Naive thymus-derived CD8-positive, alpha-beta T cell (primary cell): Measurements from ENCODE around the gene NOXA1. TPM values are rescaled to one million over a fixed set of nuclear protein-coding genes. Genes with fewer than 3 reads are reported as not detected.
"Not testable (repeated sequence)": the region's sequence is repeated elsewhere in the genome, so short reads cannot be mapped to it uniquely, and the experiment has no call there.

Experiments used
- ATAC-seq, 2 donors: fragments of 150-1000 bp; cut with Tn5 transposase in 1 of 2; sonication (Bioruptor Pico), chemical (Tn5 transposase) in 1 of 2; 1 replicate in 1 of 2; 2 replicates in 1 of 2; pipeline ENCODE4 v1.10.0; 2021; ENCODE audit warnings: mild to moderate bottlenecking in 2 of 2, moderate library complexity in 2 of 2
- POLR2A ChIA-PET: fragments of 350-600 bp; sonication (Branson Sonifier 250); formaldehyde crosslinking; loops from one replicate; lab custom pipeline; 2021; ENCODE audit warnings: antibody characterized with exemption; lab: Charles Lee
- DNase-seq, 10 donors: peaks; one replicate each; pipeline versions ENCODE4 v3.0.0 to v3.0.0-alpha.2; 2020 to 2022
- H3K27ac Mint-ChIP-seq, 10 donors: one replicate each; pipeline ENCODE4 v1.8.0; 2020 to 2022; ENCODE audit warnings: mild to moderate bottlenecking in 10 of 10, mixed read lengths in 10 of 10, moderate library complexity in 4 of 10, inconsistent platforms in 1 of 10
- H3K27me3 Mint-ChIP-seq, 5 donors: one replicate each; pipeline ENCODE4 v1.8.0; 2021 to 2022; ENCODE audit warnings: mixed read lengths in 5 of 5
- H3K36me3 Mint-ChIP-seq, 3 donors: one replicate each; pipeline ENCODE4 v1.8.0; 2020 to 2022; ENCODE audit warnings: mixed read lengths in 3 of 3, mild to moderate bottlenecking in 2 of 3, inconsistent platforms in 1 of 3
- H3K4me1 Mint-ChIP-seq, 4 donors: one replicate each; pipeline ENCODE4 v1.8.0; 2021 to 2022; ENCODE audit warnings: mixed read lengths in 4 of 4
- H3K4me3 Mint-ChIP-seq, 10 donors: one replicate each; pipeline ENCODE4 v1.8.0; 2020 to 2022; ENCODE audit warnings: mild to moderate bottlenecking in 10 of 10, mixed read lengths in 10 of 10, moderate library complexity in 6 of 10, inconsistent platforms in 1 of 10
- H3K9me3 Mint-ChIP-seq, 9 donors: one replicate each; pipeline ENCODE4 v1.8.0; 2020 to 2022; ENCODE audit warnings: mixed read lengths in 9 of 9, mild to moderate bottlenecking in 3 of 9, inconsistent platforms in 1 of 9, moderate library complexity in 1 of 9
- polyA plus RNA-seq, 3 donors: library from polyadenylated mRNA; unstranded; fragments of 300-500 nt; fragmentation: Illumina TruSeq; gene quantifications; one replicate each; pipeline ENCODE4 v1.2.3, GENCODE V29; 2021
- total RNA-seq, 8 experiments: library from RNA in 2 of 8; stranded (reverse) in 2 of 8; gene quantifications; one replicate each; pipeline ENCODE4 v1.2.3 and lab custom pipeline; 2021 to 2026

NOXA1 gene, protein sequence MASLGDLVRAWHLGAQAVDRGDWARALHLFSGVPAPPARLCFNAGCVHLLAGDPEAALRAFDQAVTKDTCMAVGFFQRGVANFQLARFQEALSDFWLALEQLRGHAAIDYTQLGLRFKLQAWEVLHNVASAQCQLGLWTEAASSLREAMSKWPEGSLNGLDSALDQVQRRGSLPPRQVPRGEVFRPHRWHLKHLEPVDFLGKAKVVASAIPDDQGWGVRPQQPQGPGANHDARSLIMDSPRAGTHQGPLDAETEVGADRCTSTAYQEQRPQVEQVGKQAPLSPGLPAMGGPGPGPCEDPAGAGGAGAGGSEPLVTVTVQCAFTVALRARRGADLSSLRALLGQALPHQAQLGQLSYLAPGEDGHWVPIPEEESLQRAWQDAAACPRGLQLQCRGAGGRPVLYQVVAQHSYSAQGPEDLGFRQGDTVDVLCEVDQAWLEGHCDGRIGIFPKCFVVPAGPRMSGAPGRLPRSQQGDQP
- total RNA-seq: 1 to 10 TPM; 4.1 to 4.5 TPM
- polyA plus RNA-seq: 1 to 10 TPM in 2 of 3 donors, under 1 TPM in 1; 0.75 to 1.1 (median 1.1) TPM
- total RNA-seq (lab: John Stamatoyannopoulos, UW): 1.4 to 8.4 (median 5.3) reads per million in 6 experiments

DNA sequence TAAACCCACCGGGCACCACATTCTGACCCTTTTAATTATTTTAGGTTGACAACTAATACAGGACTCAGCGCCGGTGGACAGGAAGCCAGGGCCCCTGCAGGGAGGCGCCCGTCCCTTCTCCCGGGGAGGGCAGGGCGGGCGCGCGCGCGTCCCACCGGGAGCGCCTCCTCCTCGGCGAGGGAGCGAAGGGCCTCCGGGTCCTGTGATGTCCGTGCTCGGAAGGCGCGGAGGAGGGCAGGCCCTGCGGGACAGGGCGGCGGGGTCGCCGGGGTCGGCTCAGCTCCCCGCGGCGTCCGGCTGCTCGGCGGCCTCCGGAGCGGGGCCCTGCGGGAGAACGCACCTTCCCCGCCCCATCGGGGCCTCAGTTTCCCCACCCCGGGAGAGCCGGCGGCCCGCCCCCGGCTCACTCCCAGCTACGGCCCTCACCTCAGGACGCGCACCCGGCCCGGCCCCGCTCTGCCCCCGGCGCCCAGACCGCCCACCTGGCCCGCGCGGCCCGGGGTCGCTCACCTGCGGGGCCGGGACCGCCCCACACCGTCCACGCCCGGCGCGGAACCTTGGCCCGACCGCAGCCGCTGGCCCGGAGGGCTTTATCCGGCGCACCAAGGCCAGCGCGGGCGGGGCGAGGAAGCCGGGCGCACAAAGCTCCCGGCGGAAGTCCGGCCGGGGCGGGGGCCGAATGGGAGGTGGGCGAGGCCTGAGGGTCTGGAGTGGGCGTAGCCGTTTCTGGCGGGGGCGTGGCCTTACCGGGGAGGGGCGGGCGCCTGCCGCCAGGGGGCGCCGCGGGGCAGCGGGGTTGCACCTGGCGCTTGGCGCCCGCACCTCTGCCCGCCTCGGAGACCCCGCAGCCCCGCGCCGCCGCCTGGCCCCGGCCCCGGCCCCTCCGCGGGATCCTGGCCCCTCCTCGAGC, at the start of gene NOXA1, which contains the start of gene EXD3:
Gene NOXA1, plus strand, starts transcription at position 790 of the 910 bp plus-strand sequence. CDS start 137 bp downstream, outside the sequence.
Gene EXD3, minus strand, starts transcription at position 559 of the 910 bp plus-strand sequence. CDS start 27,805 bp downstream, outside the sequence.
- DNase-seq (peak; percentile 85 to 98 (median 93)), ATAC-seq (peak; percentile 83 to 89)
- Mint-ChIP-seq H3K4me3 (peak within 1 kb of the TSS; percentile 70 to 91 (median 82)), H3K4me1 (peaks cover 0 to 20% (median 11%) of the 10 kb centered on the region in 4 donors), H3K27ac (peak within 1 kb of the TSS; percentile 48 to 87 (median 76)), H3K27me3 (no peaks in the 10 kb centered on the region), H3K9me3 (no peaks in the 10 kb centered on the region), H3K36me3 (no peaks in the 10 kb centered on the region)
- POLR2A ChIA-PET: interaction anchor here (0.6 to 2.5 kb wide), 19 partner anchors 10 to 186 kb away, joined by 3 to 26 read pairs (median 4); partner anchors contain the start of genes MRPL41, NELFB, NRARP and NSMF

DNA sequence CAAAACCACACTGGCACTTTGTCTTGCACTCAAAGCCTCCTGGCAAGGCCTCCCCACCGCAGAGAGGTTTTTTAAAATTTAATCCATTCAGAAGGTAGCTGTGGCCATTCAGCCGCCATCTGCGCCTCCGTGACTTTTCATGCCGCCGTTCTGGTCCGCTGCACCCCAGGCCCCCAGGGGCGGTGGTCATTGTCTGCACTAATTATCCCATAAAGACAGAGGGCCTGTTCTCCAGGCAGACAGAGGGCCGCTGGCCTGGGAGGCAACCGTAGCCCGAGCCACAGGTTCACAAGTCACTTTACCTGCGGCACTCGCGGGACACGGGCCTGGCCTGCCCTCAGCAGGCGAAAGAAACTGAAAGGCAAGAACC, 49.6 kb upstream of the NOXA1 start:
- DNase-seq: peak in 1 of 10 donors; percentile 48
- no peak overlapping the region for H3K27ac Mint-ChIP-seq
- ATAC-seq: no peak
- POLR2A ChIA-PET: no interaction called here
- H3K4me3 Mint-ChIP-seq: no peak overlapping the region
- no peaks in the 10 kb centered on the region for H3K27me3 Mint-ChIP-seq
- no peaks in the 10 kb centered on the region for H3K9me3 Mint-ChIP-seq
- peaks cover 0 to 3% (median 3%) of the 10 kb centered on the region in 3 donors for H3K36me3 Mint-ChIP-seq
- peaks cover 0 to 2% (median 0%) of the 10 kb centered on the region in 4 donors for H3K4me1 Mint-ChIP-seq

DNA sequence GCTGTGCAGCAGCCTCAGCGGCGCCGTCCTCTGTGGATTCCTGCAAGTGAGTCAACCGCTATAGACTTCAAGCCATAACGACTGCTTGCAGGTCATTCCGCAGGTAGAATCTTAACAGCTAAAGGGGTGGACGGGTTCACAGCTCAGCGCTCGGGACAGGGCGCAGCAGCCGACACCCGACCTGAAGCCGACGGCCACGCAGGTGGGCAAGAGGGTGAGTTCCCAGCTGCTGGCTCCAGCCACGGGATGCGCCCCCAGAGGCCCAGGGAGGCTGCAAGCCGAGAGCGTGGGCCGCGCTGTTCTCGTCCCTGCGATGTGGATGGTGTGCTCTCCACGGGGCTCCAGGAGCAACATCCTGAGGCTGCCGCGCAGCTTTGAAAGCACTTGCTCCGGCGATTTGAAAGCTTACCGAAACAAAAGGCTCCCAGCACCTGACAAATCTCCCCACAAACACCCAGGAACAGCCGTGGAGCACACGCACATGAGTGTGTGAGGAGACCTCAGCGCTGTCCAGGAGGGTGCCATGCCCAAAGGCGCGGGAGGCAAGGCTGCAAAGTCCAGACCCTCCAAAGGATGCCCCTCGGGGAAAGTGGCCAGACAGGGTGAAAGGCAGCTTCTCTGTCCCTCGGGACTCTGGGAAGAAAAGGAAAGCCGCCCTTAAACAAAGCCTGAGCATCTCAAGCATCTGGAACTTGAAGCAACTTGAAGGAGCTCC, 48.9 kb upstream of the NOXA1 start:
- Mint-ChIP-seq H3K9me3 (no peaks in the 10 kb centered on the region), H3K27me3 (no peaks in the 10 kb centered on the region), H3K4me3 (no peak overlapping the region), H3K27ac (no peak overlapping the region), H3K36me3 (peaks cover 0 to 4% (median 3%) of the 10 kb centered on the region in 3 donors), H3K4me1 (peaks cover 0 to 3% (median 0%) of the 10 kb centered on the region in 4 donors)
- POLR2A ChIA-PET: interaction anchor here (0.6 kb wide), 1 partner anchor 247 kb away, joined by 4 read pairs; no protein-coding TSS in a partner anchor
- DNase-seq (peak in 1 of 10 donors; percentile 34), ATAC-seq (no peak)

DNA sequence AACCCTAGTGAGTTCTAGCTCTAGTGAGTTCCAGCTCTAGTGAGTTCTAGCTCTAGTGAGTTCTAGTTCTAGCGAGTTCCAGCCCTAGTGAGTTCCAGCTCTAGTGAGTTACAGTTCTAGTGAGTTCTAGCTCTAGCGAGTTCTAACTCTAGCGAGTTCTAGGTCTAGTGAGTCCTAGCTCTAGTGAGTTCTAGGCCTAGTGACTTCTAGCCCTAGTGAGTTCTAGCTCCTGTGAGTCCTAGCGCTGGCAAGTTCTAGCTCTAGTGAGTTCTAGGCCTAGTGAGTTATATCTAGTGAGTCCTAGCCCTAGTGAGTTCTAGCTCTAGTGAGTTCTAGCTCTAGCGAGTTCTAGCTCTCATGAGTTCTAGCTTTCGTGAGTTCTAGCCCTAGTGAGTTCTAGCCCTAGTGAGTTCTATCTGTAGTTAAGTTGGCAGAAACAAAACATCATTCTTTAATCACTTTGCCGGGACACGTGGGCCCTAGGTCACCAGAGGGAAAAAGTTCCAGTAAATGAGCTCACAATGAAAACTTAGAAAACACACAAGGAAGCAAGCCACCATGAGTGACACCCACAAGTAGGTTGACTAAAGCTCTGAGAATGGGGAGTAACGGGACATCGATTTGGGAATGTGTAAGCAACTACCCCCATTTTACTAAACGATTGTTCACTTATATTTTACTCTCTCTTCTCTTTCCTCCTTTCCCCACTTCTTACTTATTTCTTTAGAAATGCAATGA, 47.7 kb upstream of the NOXA1 start:
- H3K4me1 Mint-ChIP-seq: peaks cover 0 to 3% (median 0%) of the 10 kb centered on the region in 4 donors
- no peak overlapping the region for H3K27ac Mint-ChIP-seq
- peaks cover 0 to 4% (median 0%) of the 10 kb centered on the region in 3 donors for H3K36me3 Mint-ChIP-seq
- ATAC-seq (no peak), DNase-seq (peak in 1 of 10 donors; percentile 16)
- no peak overlapping the region for H3K4me3 Mint-ChIP-seq
- POLR2A ChIA-PET: no interaction called here
- no peaks in the 10 kb centered on the region for H3K27me3 Mint-ChIP-seq
- no peaks in the 10 kb centered on the region for H3K9me3 Mint-ChIP-seq

DNA sequence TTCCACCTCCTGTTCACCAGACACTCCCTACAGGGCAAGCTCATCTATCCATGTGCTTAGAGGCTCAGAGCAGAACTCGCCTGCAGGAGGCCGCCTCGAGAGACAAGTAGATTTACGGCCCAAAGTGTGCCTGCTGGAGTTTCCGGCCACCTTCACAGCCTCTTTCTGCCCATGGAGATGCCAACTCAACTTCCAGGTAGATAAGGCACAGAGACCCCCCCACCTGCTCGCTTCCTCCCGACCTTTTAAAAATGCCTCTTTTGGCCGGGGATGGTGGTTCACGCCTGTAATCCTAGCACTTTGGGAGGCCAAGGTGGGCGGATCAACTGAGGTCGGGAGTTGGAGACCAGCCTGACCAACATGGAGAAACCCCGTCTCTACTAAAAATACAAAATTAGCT, 46.8 kb upstream of the NOXA1 start:
- Mint-ChIP-seq H3K9me3 (no peaks in the 10 kb centered on the region), H3K36me3 (peaks cover 0 to 4% (median 0%) of the 10 kb centered on the region in 3 donors), H3K4me1 (peaks cover 0 to 3% (median 0%) of the 10 kb centered on the region in 4 donors), H3K27ac (no peak overlapping the region), H3K4me3 (no peak overlapping the region), H3K27me3 (no peaks in the 10 kb centered on the region)
- DNase-seq (peak in 1 of 10 donors; percentile 41), ATAC-seq (no peak)
- POLR2A ChIA-PET: no interaction called here

DNA sequence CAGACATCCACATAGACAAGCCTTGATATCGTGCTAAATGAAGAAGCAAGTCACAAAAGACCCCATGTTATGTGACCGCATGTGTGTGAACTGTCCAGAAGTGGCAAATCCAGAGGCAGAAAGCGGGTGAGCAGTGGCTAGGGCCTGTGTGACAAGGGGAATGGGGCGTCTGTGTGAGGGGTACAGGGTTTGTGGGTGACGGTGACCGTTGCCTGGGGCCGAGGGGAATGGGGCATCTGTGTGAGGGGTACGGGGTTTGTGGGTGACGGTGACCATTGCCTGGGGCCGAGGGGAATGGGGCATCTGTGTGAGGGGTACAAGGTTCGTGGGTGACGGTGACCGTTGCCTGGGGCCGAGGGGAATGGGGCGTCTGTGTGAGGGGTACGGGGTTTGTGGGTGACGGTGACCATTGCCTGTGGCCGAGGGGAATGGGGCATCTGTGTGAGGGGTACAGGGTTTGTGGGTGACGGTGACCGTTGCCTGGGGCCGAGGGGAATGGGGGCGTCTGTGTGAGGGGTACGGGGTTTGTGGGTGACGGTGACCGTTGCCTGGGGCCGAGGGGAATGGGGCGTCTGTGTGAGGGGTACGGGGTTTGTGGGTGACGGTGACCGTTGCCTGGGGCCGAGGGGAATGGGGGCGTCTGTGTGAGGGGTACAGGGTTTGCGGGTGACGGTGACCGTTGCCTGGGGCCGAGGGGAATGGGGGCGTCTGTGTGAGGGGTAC, 44.3 kb upstream of the NOXA1 start:
- H3K27me3 Mint-ChIP-seq, H3K36me3 Mint-ChIP-seq, POLR2A ChIA-PET, ATAC-seq, H3K9me3 Mint-ChIP-seq, H3K4me3 Mint-ChIP-seq, H3K4me1 Mint-ChIP-seq: not testable (repeated sequence)
- peak overlapping the region in 2 of 10 donors; percentile 5 to 49 for H3K27ac Mint-ChIP-seq
- peak in 1 of 10 donors; percentile 38 for DNase-seq

DNA sequence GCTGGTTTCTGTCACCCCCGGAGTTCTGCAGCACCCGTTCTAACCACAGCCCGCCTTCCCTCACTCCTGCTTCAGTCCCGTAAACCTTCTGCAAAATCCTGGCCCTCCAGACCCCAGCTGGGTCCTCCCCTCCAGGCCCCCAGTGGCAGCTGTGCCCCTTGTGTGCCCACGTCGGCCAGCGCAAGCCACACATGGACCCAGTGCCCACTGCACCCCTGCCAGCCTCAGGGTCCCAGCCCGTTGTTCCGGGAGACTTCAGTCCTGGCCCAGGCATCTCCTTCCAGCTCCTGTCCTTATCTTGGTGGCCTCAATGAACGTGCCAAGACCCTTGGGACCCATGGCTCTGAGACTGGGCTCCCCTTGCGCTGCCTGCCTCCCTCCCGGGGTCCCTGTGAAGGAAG, 43.4 kb upstream of the NOXA1 start:
- ATAC-seq (no peak), DNase-seq (peak in 1 of 10 donors; percentile 45)
- Mint-ChIP-seq H3K27me3 (no peaks in the 10 kb centered on the region), H3K36me3 (peaks cover 0 to 2% (median 0%) of the 10 kb centered on the region in 3 donors), H3K9me3 (no peaks in the 10 kb centered on the region), H3K27ac (no peak overlapping the region), H3K4me3 (no peak overlapping the region), H3K4me1 (peaks cover 0 to 3% (median under 1%) of the 10 kb centered on the region in 4 donors)
- POLR2A ChIA-PET: no interaction called here

DNA sequence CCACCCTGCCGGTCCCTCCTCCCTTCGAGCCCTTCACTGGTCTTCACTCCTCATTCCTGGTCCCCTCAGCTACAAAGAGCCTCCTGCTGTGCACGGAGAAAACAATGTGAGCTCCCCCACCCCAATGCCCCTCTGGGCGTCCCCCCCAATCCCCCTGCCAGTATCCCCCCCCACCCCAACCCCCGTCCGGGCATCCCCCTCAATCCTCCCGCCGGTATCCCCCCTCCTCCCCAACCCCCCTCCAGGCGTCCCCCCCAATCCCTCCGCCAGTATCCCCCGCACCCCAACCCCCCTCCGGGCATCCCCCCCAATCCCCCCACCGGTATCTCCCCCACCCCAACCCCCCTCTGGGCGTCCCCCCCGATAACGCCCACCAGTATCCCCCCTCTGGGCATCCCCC, 43.0 kb upstream of the NOXA1 start:
- peaks cover 0 to 2% (median 0%) of the 10 kb centered on the region in 3 donors for H3K36me3 Mint-ChIP-seq

DNA sequence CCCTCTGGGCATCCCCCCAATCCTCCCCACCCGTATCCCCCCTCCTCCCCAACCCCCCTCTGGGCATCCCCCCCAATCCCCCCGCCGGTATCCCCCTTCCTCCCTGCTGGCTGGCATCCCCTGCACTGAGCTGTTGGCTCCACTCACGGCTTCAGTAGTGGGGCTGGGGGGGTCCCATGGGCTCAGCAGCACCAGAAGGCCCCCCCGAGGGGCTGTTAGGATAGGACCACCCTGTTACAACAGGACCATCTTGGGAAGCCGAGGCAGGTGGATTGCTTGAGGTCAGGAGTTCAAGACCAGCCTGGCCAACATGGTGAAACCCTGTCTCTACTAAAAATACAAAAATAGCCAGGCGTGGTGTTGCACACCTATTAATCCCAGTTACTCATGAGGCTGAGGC, 42.6 kb upstream of the NOXA1 start:
- Mint-ChIP-seq H3K27me3 (no peaks in the 10 kb centered on the region), H3K4me3 (no peak overlapping the region), H3K9me3 (no peaks in the 10 kb centered on the region), H3K36me3 (peaks cover 0 to 2% (median 0%) of the 10 kb centered on the region in 3 donors), H3K27ac (no peak overlapping the region), H3K4me1 (peaks cover 0 to 3% (median under 1%) of the 10 kb centered on the region in 4 donors)
- ATAC-seq: no peak
- peak in 1 of 10 donors; percentile 47 for DNase-seq
- POLR2A ChIA-PET: no interaction called here

More for the DNA sequence above, 43.0 kb upstream of the NOXA1 start:
- Mint-ChIP-seq H3K9me3 (no peaks in the 10 kb centered on the region), H3K4me3 (no peak overlapping the region), H3K4me1 (peaks cover 0 to 3% (median under 1%) of the 10 kb centered on the region in 4 donors), H3K27ac (peak overlapping the region in 1 of 10 donors; percentile 70), H3K27me3 (no peaks in the 10 kb centered on the region)
- POLR2A ChIA-PET: no interaction called here
- DNase-seq (no peak), ATAC-seq (no peak)

DNA sequence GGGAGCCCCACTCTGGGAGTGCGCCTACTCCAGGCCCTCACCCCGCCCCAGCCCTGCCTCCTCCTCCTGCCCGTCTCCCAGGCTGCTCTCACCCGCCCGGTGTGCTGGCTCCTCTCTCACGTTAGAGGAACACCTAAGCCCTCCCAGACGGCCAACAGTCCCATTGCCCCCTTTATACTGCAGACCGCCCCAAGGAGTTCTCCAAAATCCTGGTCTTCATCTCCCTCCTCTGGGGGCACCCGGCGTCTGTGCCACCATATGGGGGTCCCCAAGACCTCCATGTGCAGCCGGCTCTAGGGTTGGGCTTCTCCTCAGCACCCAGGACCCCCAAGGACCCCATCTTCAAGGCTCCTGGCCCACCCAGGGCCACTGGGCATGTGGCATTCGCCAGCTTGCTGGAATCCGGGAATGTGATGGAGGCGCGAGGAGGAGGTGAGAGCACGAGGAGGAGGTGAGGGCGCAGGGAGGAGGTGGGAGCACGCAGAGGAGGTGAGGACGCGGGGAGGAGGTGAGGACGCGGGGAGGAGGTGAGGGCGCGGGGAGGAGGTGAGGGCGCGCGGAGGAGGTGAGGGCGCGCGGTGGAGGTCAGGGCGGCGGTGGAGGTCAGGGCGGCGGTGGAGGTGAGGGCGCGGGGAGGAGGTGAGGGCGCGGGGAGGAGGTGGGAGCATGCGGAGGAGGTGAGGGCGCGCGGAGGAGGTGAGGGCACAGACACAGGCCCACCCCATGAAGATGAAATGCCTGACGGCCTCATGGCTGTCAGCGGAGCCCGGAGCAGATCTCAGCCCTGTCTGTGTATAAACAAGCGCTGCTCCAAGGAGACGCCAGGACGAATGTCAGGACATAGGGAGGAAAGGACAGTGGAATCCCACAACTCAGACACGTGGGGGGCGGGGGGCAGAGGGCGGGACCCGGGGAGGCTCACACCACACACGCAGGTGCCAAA, 41.4 kb upstream of the NOXA1 start:
- Mint-ChIP-seq H3K4me1 (peaks cover 3 to 4% (median 4%) of the 10 kb centered on the region in 4 donors), H3K27ac (peak overlapping the region in 3 of 10 donors; percentile 48 to 84 (median 74))

More for the DNA sequence above, 41.4 kb upstream of the NOXA1 start:
- no peaks in the 10 kb centered on the region for H3K9me3 Mint-ChIP-seq
- H3K4me3 Mint-ChIP-seq: no peak overlapping the region
- ATAC-seq (no peak), DNase-seq (peak in 1 of 10 donors; percentile 48)
- POLR2A ChIA-PET: no interaction called here
- H3K36me3 Mint-ChIP-seq: peaks cover 0 to 2% (median 0%) of the 10 kb centered on the region in 3 donors
- H3K27me3 Mint-ChIP-seq: no peaks in the 10 kb centered on the region
